ENCODE data around the gene NAA38.
A peak's percentile ranks its signal among the peaks of the same experiment; 100 is the strongest.
"Not testable (repeated sequence)": the region's sequence is repeated elsewhere in the genome, so short reads cannot be mapped to it uniquely, and the experiment has no call there.

The NAA38 gene

GRCh38 chr17:7864995-7865650, 7.8 kb upstream of the NAA38 start:
- TF ChIP-seq CTCF (IDR thresholded peaks at IDR 0.05; ENCODE audit: insufficient read depth, low read depth, low read length, missing control alignments), result no peak
- no peak for DNase-seq (ENCODE audit: low read depth)
- H3K4me3 ChIP-seq (ENCODE audit: low read depth, low read length), result no peak overlapping the region

GRCh38 chr17:7864384-7864783, 7.0 kb upstream of the NAA38 start:
- DNase-seq (ENCODE audit: low read depth); H3K4me3 ChIP-seq (ENCODE audit: low read depth, low read length): not testable (repeated sequence)

GRCh38 chr17:7862692-7863437, 5.5 kb upstream of the NAA38 start:
- DNase-seq (ENCODE audit: low read depth), result no peak
- TF ChIP-seq CTCF (IDR thresholded peaks at IDR 0.05; ENCODE audit: insufficient read depth, low read depth, low read length, missing control alignments), result peak; percentile 64
- H3K4me3 ChIP-seq (ENCODE audit: low read depth, low read length), result no peak overlapping the region

- H3K4me3 ChIP-seq (ENCODE audit: low read depth, low read length), result peak overlapping the region; percentile 78
- no peak for DNase-seq (ENCODE audit: low read depth)
- no peak for TF ChIP-seq CTCF (IDR thresholded peaks at IDR 0.05; ENCODE audit: insufficient read depth, low read depth, low read length, missing control alignments)
Observed at GRCh38 chr17:7859028-7859427, 1.7 kb upstream of the NAA38 start.

GRCh38 chr17:7858522-7858810, 1.1 kb upstream of the NAA38 start:
- DNase-seq (ENCODE audit: low read depth), result peak; percentile 68
- peak; percentile 34 for TF ChIP-seq CTCF (IDR thresholded peaks at IDR 0.05; ENCODE audit: insufficient read depth, low read depth, low read length, missing control alignments)
- H3K4me3 ChIP-seq (ENCODE audit: low read depth, low read length), result peak overlapping the region; percentile 78

GRCh38 chr17:7857713-7858521, 558 bp upstream of the NAA38 start, which contains the start of gene CYB5D1:
Gene CYB5D1 (plus strand): TSS chr17:7858003. CDS start chr17:7858135, 132 bp downstream.
- peak; percentile 96 for DNase-seq (ENCODE audit: low read depth)
- TF ChIP-seq CTCF (IDR thresholded peaks at IDR 0.05; ENCODE audit: insufficient read depth, low read depth, low read length, missing control alignments), result no peak
- H3K4me3 ChIP-seq (ENCODE audit: low read depth, low read length), result peak within 1 kb of the TSS; percentile 78
